Fibroblast of the aortic adventitia (primary cell): ENCODE results near the gene MAP1S. TPM values are rescaled to one million over a fixed set of nuclear protein-coding genes. Genes with fewer than 3 reads are reported as not detected.

ENCODE experiments used
- DNase-seq: peaks from one replicate; pipeline ENCODE4 v3.0.0-alpha.2; 2010; ENCODE audit warnings: low read depth
- H3K4me3 ChIP-seq: 2 replicates; pipeline ENCODE4 v1.5.1; 2011; ENCODE audit warnings: low read depth, mild to moderate bottlenecking, control low read depth, low read length, moderate library complexity
- CTCF ChIP-seq: IDR thresholded peaks from 2 replicates; pipeline ENCODE4 v1.5.1; 2011; ENCODE audit warnings: mild to moderate bottlenecking, low read length, control low read depth, inconsistent platforms; ENCODE audit not compliant: insufficient read depth
- total RNA-seq: library from RNA; depleted of rRNA; stranded (reverse); fragments of >200 nt; gene quantifications from 2 replicates; pipeline ENCODE4 v1.2.3, GENCODE V29; 2012; ENCODE audit warnings: low replicate concordance

The MAP1S gene
- total RNA-seq, 1 donor: 19.3 TPM

- no peak overlapping the region for H3K4me3 ChIP-seq
- DNase-seq: peak; percentile 29
- no peak for TF ChIP-seq CTCF
Measured at GRCh38 chr19:17762505-17763229, 43.4 kb downstream of the MAP1S start.

GRCh38 chr19:17764348-17764747, 45.1 kb downstream of the MAP1S start:
- TF ChIP-seq CTCF: no peak
- H3K4me3 ChIP-seq: no peak overlapping the region
- DNase-seq: no peak

- no peak for TF ChIP-seq CTCF
- no peak overlapping the region for H3K4me3 ChIP-seq
- DNase-seq: no peak
Measured at GRCh38 chr19:17765069-17765618, 45.9 kb downstream of the MAP1S start.

GRCh38 chr19:17766543-17767131, 47.4 kb downstream of the MAP1S start:
- peak; percentile 79 for DNase-seq
- H3K4me3 ChIP-seq: peak overlapping the region; percentile 45
- TF ChIP-seq CTCF: peak; percentile 95

- no peak overlapping the region for H3K4me3 ChIP-seq
- no peak for DNase-seq
- no peak for TF ChIP-seq CTCF
Measured at GRCh38 chr19:17767559-17767958, 48.3 kb downstream of the MAP1S start.

GRCh38 chr19:17770613-17771012, 51.3 kb downstream of the MAP1S start:
- no peak for TF ChIP-seq CTCF
- H3K4me3 ChIP-seq: no peak overlapping the region
- no peak for DNase-seq
